Measurements from ENCODE around the gene TRIM59.
"Not testable (repeated sequence)": the region's sequence is repeated elsewhere in the genome, so short reads cannot be mapped to it uniquely, and the experiment has no call there.

The TRIM59 gene

DNA sequence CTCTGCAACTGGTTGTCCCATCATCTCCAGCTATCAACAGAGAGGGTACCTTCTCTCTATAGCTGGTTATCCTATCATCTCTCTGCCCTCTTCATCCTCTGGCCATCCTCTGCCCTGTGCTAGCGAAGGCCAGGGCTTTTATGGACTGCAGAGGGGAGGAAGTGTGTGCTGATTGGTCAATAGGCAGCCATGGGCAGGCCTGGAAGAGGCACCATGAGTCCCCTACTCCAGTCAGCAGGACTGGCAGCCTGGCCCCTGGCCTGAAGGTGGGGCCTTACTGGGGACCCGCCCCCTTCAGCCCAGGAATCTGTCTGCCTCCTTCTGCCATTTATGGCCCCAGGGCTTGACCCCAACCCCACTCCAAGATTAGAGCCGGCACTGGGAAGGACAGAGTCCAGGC is 10.4 kb upstream of the TRIM59 start:
- DNase-seq (ENCODE audit: low read depth), result no peak
- no peak overlapping the region for H3K4me3 ChIP-seq (replicated peaks; ENCODE audit: low read depth, low read length)
- no peak for TF ChIP-seq CTCF (IDR thresholded peaks at IDR 0.05; ENCODE audit: low read length, missing control alignments)

GRCh38 chr3:160459450-160459970 is 9.9 kb upstream of the TRIM59 start:
- no peak for DNase-seq (ENCODE audit: low read depth)
- no peak overlapping the region for H3K4me3 ChIP-seq (replicated peaks; ENCODE audit: low read depth, low read length)
- no peak for TF ChIP-seq CTCF (IDR thresholded peaks at IDR 0.05; ENCODE audit: low read length, missing control alignments)

- no peak for TF ChIP-seq CTCF (IDR thresholded peaks at IDR 0.05; ENCODE audit: low read length, missing control alignments)
- no peak overlapping the region for H3K4me3 ChIP-seq (replicated peaks; ENCODE audit: low read depth, low read length)
- no peak for DNase-seq (ENCODE audit: low read depth)
Observed at GRCh38 chr3:160458151-160458550, 8.6 kb upstream of the TRIM59 start.

GRCh38 chr3:160455846-160456245 is 6.3 kb upstream of the TRIM59 start:
- H3K4me3 ChIP-seq (replicated peaks; ENCODE audit: low read depth, low read length), result no peak overlapping the region
- no peak for DNase-seq (ENCODE audit: low read depth)
- TF ChIP-seq CTCF (IDR thresholded peaks at IDR 0.05; ENCODE audit: low read length, missing control alignments), result no peak

GRCh38 chr3:160454995-160455394 is 5.4 kb upstream of the TRIM59 start:
- DNase-seq (ENCODE audit: low read depth), result no peak
- TF ChIP-seq CTCF (IDR thresholded peaks at IDR 0.05; ENCODE audit: low read length, missing control alignments), result no peak
- H3K4me3 ChIP-seq (replicated peaks; ENCODE audit: low read depth, low read length), result no peak overlapping the region

GRCh38 chr3:160452251-160452650 is 2.7 kb upstream of the TRIM59 start:
- not testable (repeated sequence) for H3K4me3 ChIP-seq (replicated peaks; ENCODE audit: low read depth, low read length); DNase-seq (ENCODE audit: low read depth)

DNA sequence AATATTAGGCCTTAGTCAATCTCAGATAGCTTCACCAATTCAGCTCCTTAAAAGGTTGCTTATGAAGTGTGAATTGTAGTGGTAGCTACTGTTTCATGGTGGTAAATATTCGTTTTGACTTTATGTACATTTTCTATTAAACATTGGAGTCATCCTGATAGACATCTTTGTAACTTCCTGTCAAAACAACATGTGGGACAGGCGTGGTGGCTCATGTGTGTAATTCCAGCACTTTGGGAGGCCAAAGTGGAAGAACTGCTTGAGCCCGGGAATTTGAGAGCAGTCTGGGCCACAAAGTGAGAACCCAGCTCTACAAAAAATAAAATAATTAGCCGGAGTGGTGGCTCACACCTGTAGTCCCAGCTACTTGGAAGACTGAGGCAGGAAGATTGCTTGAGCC is 2.0 kb upstream of the TRIM59 start:
- no peak for DNase-seq (ENCODE audit: low read depth)
- H3K4me3 ChIP-seq (replicated peaks; ENCODE audit: low read depth, low read length), result no peak overlapping the region
- no peak for TF ChIP-seq CTCF (IDR thresholded peaks at IDR 0.05; ENCODE audit: low read length, missing control alignments)
